GM18526 (cell line): ENCODE data around the gene TPSAB1.

ENCODE experiments used
- POLR2A ChIP-seq: IDR thresholded peaks from 3 replicates; pipeline ENCODE4 v1.6.1; 2011; ENCODE audit not compliant: insufficient read length; ENCODE audit errors: extremely low read depth

Gene TPSAB1

DNA sequence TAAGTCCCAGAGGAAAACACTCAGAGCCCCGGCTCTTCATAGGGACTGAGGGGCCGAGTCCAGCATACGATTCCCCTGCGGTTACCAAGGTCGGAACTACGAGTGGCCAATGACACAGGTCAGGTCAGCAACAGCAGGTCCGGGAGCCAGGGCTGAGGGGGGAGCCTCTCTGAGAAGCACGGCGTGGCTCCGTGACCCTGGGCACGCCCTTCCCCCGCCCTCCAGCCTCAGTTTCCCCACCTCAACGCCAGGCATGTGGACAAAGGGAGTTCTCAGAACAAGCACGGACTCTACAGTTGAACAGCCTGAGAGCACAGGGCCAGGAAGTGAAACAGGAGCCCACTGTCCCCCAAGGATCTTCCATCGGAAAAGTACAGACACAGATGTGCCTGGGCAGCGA lies 41.0 kb downstream of the TPSAB1 start:
- no peak for TF ChIP-seq POLR2A

DNA sequence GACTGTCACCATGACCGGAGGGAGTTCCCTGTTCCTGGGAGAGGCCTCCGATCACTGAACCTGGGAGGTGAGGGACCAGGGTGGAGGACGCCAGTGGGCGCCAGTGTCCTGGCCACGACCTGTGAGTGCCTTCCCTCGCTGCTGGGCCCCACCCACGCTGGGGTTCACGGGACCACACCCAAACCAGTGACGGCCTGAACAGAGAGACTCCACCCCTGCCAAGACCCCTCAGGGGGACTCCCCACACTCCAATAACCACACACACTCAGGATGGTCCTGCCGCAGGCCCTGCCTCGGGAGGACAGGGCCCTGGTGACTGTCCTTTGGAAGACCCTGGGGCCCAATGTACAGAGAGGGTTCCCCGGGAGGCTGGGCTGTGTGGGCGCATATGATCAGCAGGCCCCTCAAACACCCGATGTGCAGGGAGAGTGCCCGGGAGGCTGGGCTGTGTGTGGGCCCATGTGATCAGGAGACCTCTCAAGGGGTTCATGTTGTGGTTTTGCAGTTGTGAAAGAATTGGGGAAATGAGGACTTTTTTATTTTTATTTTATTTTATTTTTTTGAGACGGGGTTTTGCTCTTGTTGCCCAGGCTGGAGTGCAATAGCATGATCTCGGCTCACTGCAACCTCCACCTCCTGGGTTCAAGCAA lies 41.9 kb downstream of the TPSAB1 start:
- TF ChIP-seq POLR2A: no peak

DNA sequence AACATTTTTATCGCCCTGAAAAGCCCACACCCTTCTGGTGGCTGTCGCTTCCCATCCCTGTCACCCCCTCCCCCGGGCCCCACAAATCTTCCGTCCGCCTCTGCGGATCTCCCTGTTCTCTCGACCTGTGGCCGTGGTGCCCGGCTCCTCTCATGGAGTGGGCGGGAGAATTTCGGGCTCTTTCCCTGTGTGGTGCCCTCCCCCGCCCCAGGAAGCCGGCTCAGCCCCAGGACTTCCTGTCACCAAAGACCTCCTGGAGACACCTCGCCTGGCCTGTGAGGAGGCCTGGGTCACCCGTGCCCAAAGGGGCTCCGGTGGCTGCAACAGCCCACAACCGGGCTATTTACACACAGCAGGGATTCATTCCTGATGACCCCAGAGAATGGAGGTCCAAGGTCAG lies 42.8 kb downstream of the TPSAB1 start:
- no peak for TF ChIP-seq POLR2A

DNA sequence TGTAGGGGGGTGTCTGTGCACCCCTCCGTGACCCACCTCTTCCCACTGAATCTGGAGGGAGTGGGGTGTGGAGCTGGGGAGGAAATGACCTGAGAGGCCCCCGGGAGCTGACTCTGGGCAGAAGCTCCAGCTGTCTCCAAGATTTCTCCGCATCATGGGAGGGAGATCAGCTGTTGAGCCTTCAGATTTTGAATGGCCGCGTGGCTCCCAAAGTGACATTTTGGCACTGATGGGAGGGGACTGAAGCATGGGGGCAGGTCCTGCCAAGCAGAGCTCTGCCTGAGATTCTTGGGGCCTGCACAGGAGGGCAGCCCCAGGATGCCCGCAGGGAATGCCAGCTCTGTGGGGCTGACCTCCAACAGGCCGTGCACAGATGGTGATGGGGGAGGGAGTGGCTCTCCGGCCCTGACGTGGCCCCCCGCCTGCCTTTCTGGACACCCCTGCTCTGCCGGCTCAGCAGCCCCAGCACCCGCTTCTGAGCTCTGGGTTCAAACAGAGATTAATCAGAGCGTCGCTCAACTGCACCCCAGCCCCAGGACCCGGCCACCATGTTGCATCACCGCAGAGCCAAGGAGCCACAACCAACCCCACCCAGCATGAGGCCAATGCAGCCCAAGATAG lies 43.6 kb downstream of the TPSAB1 start:
- TF ChIP-seq POLR2A: no peak

DNA sequence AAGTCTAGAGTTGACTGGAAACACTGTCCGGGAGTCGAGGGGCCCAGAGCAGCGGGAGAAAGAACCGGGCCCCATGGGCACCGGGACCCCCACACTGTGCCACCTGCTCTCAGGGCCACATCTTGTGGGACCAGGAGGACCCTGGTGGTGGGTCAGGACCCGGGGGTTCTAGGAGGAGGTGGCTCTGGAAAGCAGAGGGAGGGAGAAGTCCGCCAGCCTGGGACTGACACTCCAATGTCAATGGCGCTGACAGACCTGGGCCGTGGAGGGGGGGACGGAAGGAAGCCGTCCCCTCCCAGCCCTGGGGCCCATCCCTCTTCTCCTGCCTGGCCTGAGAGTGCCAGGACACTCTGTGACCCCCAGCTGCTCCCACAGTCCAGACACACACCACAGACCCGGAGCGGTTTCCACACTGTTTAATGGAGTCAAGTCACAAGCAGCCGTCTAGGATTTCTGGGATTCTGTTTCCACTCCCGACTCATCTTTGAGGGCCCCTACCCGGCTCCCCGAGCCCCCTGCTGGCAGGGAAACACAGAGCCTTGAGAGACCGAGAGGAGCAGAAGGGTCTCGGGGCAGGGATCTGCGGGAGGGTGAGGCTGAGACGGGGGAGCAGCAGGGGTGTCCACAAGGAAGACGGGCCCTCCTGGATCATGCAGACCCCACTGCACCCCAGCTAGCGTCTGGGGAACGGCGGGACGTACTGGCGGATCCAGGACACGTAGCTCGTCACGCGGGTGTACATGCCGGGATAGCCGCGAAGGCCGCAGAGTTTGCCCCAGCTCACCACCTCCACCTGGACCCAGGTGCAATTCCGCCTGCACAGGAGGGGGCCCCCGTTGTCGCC lies 45.4 kb downstream of the TPSAB1 start:
- no peak for TF ChIP-seq POLR2A

DNA sequence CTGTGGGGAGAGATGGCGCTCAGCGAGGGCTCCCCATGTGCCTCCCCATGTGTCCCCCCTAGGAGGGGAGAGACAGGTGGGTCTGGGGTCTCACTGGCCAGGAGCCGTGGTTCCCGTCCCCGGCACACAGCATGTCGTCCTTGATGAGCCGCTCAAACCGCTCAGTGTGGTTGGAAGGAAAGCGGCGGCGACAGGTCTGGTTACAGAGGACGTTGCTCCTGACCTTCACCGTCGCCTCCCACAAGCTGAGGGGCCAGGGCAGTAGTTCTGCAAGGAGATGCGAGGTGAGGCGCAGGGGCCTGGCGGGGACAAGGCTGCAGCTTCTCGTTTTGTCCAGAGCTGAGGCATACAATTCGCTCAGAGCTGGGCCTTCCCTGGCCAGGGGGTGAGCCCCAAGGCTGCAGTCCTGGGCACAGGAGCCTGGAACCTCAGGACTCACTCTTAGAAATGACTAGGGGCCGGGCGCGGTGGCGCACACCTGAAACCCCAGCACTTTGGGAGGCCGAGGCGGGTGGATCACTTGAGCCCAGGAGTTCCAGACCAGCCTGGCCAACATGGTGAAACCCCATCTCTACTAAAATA lies 46.1 kb downstream of the TPSAB1 start:
- TF ChIP-seq POLR2A: no peak

GRCh38 chr16:1287982-1288670 lies 47.6 kb downstream of the TPSAB1 start:
- no peak for TF ChIP-seq POLR2A

DNA sequence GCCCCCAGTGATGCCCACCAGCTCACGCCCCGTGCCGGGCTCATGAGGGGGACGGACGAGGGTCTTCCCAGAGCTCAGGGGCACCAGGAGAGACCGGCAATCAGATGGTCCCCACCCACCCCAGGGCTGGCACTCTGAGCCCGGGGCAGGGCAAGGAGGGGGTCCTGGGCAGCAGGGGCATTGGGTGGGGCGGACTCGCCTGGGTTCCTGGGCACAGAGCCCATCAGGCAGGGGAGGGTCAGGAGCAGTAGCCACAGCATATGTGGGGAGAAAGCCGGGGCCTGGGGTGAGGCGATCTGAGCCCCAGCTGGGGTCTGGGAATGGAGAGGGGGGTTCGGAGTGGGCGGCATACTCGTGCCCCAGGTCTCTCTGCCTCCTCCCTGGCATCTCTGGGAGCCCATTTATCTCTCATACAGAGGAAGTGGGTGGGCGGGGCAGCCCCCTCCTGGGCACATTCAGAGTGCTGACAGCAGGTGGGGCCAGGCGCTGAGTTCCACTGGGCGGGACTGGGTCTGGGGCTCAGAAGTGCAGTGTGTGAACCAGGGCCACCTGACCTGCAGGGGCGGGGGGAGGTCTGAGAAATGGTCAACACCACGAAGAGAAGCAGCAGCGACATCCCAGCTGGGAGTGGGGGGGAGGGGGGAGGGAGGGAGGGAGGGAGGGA lies 48.4 kb downstream of the TPSAB1 start:
- TF ChIP-seq POLR2A: no peak

DNA sequence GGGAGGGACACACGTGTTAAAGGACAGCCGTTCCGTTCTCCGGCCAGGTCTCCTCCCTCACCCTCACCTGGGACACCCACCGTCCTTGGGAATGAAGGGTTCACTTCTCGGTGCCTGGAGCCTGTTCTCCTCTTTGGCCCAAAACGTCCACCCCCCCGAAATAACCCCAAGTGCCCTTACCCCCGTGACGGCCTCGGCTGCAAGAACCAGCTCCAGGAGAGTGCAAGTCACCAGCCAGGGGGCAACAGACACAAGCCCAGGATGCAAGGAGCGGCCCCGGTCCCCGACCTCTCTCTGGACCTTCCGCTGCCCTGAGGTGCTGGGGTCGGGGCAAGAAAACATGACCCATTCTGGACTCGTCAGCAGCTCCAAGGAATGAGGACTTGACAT lies 49.0 kb downstream of the TPSAB1 start:
- TF ChIP-seq POLR2A: no peak

GRCh38 chr16:1290063-1290501 lies 49.6 kb downstream of the TPSAB1 start:
- no peak for TF ChIP-seq POLR2A

- TF ChIP-seq POLR2A: no peak
Observed at GRCh38 chr16:1290860-1291575, 50.5 kb downstream of the TPSAB1 start.

DNA sequence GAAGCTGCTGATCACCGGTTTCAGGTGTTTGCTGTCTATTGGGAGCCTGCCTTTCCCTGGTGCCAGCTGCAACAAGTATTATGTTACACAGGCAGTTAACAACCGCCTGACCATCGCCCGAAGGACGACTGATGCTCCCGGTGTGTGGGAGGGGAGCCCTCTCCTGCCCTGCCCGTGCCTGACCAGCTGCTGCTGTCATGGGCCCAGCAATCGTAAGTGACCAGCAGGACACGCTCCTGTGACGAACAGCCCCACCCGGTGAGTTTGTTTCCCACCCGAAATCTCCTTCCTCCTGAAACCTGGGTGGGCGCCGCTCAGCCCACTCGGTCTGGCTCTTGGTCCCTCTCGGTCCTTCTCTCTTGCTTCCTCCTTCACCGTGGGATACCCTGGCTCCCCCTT lies 51.1 kb downstream of the TPSAB1 start:
- TF ChIP-seq POLR2A: no peak
